A549 (cell line): ENCODE measurements around the gene ZNF710. TPM values are rescaled to one million over a fixed set of nuclear protein-coding genes. Genes with fewer than 3 reads are reported as not detected.
"Not testable (repeated sequence)": the region's sequence is repeated elsewhere in the genome, so short reads cannot be mapped to it uniquely, and the experiment has no call there.

Source experiments
- ATAC-seq, 2 experiments: fragments of 200-7000 bp in 1 of 2; fragments of >200 bp in 1 of 2; cut with Nextera tagmentation in 1 of 2; cut with Tn5 transposase in 1 of 2; 3 replicates each; pipeline versions ENCODE4 v1.8.0 to v1.9.1; 2018 to 2020; ENCODE audit warnings: mild to moderate bottlenecking in 1 of 2, moderate library complexity in 1 of 2
- CTCF ChIA-PET: fragments of 300-600 bp; sonication (Branson Sonifier 250); formaldehyde crosslinking; extraction: SDS; loops from one replicate; lab custom pipeline; 2021; ENCODE audit warnings: antibody characterized with exemption, inconsistent platforms; lab: Yijun Ruan, JAX
- POLR2A ChIA-PET: fragments of 350-600 bp; formaldehyde crosslinking; extraction: SDS; loops from one replicate; lab custom pipeline; 2021; ENCODE audit warnings: antibody characterized with exemption, inconsistent platforms; lab: Yijun Ruan, JAX
- DNase-seq, 2 experiments: peaks; one replicate each; pipeline versions ENCODE4 v3.0.0 to v3.0.0-alpha.2; 2011 to 2016; ENCODE audit warnings: low read depth in 1 of 2, low spot score in 1 of 2
- FAIRE-seq: peaks from 2 replicates; lab custom pipeline; 2011; peaks lifted over from hg19 to GRCh38; lab: Jason Lieb, UNC
- H3K27ac ChIP-seq, 2 experiments: fragments of >200 bp; sonication (Bioruptor Twin); formaldehyde crosslinking; 3 replicates each; pipeline ENCODE4 v1.5.1; 2016 to 2017
- H3K4me1 ChIP-seq: fragments of >200 bp; sonication (Bioruptor Twin); formaldehyde crosslinking; 3 replicates; pipeline ENCODE4 v1.6.1; 2016
- H3K4me2 ChIP-seq: fragments of >200 bp; sonication (Bioruptor Twin); formaldehyde crosslinking; 3 replicates; pipeline ENCODE4 v1.6.1; 2016
- H3K4me3 ChIP-seq: fragments of >200 bp; sonication (Bioruptor Twin); formaldehyde crosslinking; 3 replicates; pipeline ENCODE4 v1.5.1; 2016
- H3K9me3 ChIP-seq: fragments of >200 bp; sonication (Bioruptor Twin); formaldehyde crosslinking; 3 replicates; pipeline ENCODE4 v1.6.1; 2016
- CBX8 ChIP-seq: fragments of 200-600 bp; sonication (generic); IDR thresholded peaks from 2 replicates; pipeline ENCODE4 v1.6.1; 2016
- E2F6 ChIP-seq: IDR thresholded peaks from 2 replicates; pipeline ENCODE4 v1.6.1; 2012; ENCODE audit warnings: low read depth, borderline replicate concordance
- EP300 ChIP-seq, 2 experiments: fragments of >200 bp; sonication (Bioruptor Twin); formaldehyde crosslinking; IDR thresholded peaks; 2 replicates in 1 of 2; 3 replicates in 1 of 2; pipeline ENCODE4 v1.6.1; 2016 to 2017
- FOSB ChIP-seq: fragments of 250-450 bp; sonication (Bioruptor Pico); IDR thresholded peaks from 2 replicates; pipeline ENCODE4 v1.5.0; 2020; ENCODE audit warnings: mild to moderate bottlenecking, moderate library complexity
- FOSL2 ChIP-seq, 2 experiments: fragments of 450-650 bp in 1 of 2; fragments of >200 bp in 1 of 2; sonication (Bioruptor Twin) in 1 of 2; formaldehyde crosslinking; IDR thresholded peaks; 2 replicates each; pipeline versions ENCODE4 v1.5.0 to v1.6.1; 2016 to 2020; ENCODE audit warnings: mild to moderate bottlenecking in 1 of 2, moderate library complexity in 1 of 2
- HEYL ChIP-seq: fragments of 250-450 bp; sonication (Bioruptor Pico); IDR thresholded peaks from 2 replicates; pipeline ENCODE4 v1.8.0; 2021; ENCODE audit warnings: mild to moderate bottlenecking, moderate library complexity
- HOXB5 ChIP-seq: fragments of 250-450 bp; sonication (Bioruptor Pico); IDR thresholded peaks from 2 replicates; pipeline ENCODE4 v1.5.0; 2020; ENCODE audit warnings: mild to moderate bottlenecking, moderate library complexity
- JUN ChIP-seq, 2 experiments: fragments of >200 bp; sonication (Bioruptor Twin); formaldehyde crosslinking; IDR thresholded peaks; 2 replicates in 1 of 2; 3 replicates in 1 of 2; pipeline ENCODE4 v1.6.1; 2016 to 2017
- KDM1A ChIP-seq: fragments of 200-600 bp; sonication (generic); IDR thresholded peaks from 2 replicates; pipeline ENCODE4 v1.6.1; 2016; ENCODE audit warnings: low read depth, mild to moderate bottlenecking
- MYC ChIP-seq: IDR thresholded peaks from 2 replicates; pipeline ENCODE4 v1.6.1; 2012; ENCODE audit warnings: mild to moderate bottlenecking, inconsistent platforms, low read length, improper control_type of control experiment, borderline replicate concordance
- NR3C1 ChIP-seq: fragments of >200 bp; sonication (Bioruptor Twin); formaldehyde crosslinking; IDR thresholded peaks from 3 replicates; pipeline ENCODE4 v1.6.1; 2017
- PHF8 ChIP-seq: fragments of 200-600 bp; sonication (generic); IDR thresholded peaks from 2 replicates; pipeline ENCODE4 v1.6.1; 2016; ENCODE audit warnings: low read depth, mild to moderate bottlenecking, antibody characterized with exemption, moderate library complexity, borderline replicate concordance
- RAD21 ChIP-seq, 2 experiments: fragments of >200 bp in 1 of 2; sonication (Bioruptor Twin) in 1 of 2; formaldehyde crosslinking in 1 of 2; IDR thresholded peaks in 1 of 2; conservative IDR thresholded peaks in 1 of 2; 2 replicates in 1 of 2; 3 replicates in 1 of 2; pipeline ENCODE4 v1.6.1; 2012 to 2018; ENCODE audit warnings: inconsistent platforms in 1 of 2
- RARB ChIP-seq: fragments of 250-450 bp; sonication (Bioruptor Pico); IDR thresholded peaks from 2 replicates; pipeline ENCODE4 v1.8.0; 2021; ENCODE audit warnings: mild to moderate bottlenecking, moderate library complexity
- WGBS: methylation state at CpG from one replicate; pipeline ENCODE4 v1.1.6; 2017; ENCODE audit errors: missing lambda C conversion rate; 5-methylcytosine and 5-hydroxymethylcytosine counted together
- polyA plus RNA-seq, 4 experiments: library from polyadenylated mRNA; depleted of rRNA in 3 of 4; stranded (reverse); fragments of >200 nt; fragmentation: RNase III in 1 of 4; extraction: RNeasy Plus Mini Kit Qiagen cat#74134 plus additional on column Dnase treatment in 1 of 4; gene quantifications; 2 replicates in 3 of 4; 3 replicates in 1 of 4; pipeline ENCODE4 v1.2.3, GENCODE V29; 2011 to 2017
- TF ChIP-seq, protein P1 (sequence below): fragments of 150-350 bp; IDR thresholded peaks from 2 replicates; pipeline ENCODE4 v1.6.1; 2014; ENCODE audit warnings: low read depth, mild to moderate bottlenecking, low read length
- TF ChIP-seq, protein P2 (sequence below): IDR thresholded peaks from 2 replicates; pipeline ENCODE4 v1.6.1; 2012
- TF ChIP-seq, protein P3 (sequence below): fragments of >200 bp; sonication (Bioruptor Twin); formaldehyde crosslinking; IDR thresholded peaks from 3 replicates; pipeline ENCODE4 v1.5.1; 2016
- TF ChIP-seq, protein P4 (sequence below): fragments of >200 bp; sonication (Bioruptor Twin); formaldehyde crosslinking; IDR thresholded peaks from 2 replicates; pipeline ENCODE4 v1.6.1; 2016

Gene ZNF710
- polyA plus RNA-seq, 2 of the 4 experiments (the other 2 are of a cell fraction), result 2.6 to 7.8 TPM

GRCh38 chr15:90104551-90104950 is 103.4 kb downstream of the ZNF710 start (continued):
- TF ChIP-seq E2F6 (no peak), NR3C1 (no peak), HOXB5 (no peak)

GRCh38 chr15:90105521-90105920 is 104.4 kb downstream of the ZNF710 start:
- no peak overlapping the region for H3K4me3 ChIP-seq
- CTCF ChIA-PET, result interaction anchor here (1.0 to 11.7 kb wide), 7 partner anchors 13 to 127 kb away, joined by 3 to 94 read pairs (median 5); no protein-coding TSS in a partner anchor
- 82% methylated on average over 7 of the region's 7 CpGs for WGBS
- peaks cover 23% of the 10 kb centered on the region for H3K4me1 ChIP-seq
- ATAC-seq (no peak), FAIRE-seq (no peak), DNase-seq (no peak)
- no peak overlapping the region for H3K4me2 ChIP-seq
- TF ChIP-seq FOSB (CRISPR knock-in tag) (no peak), NR3C1 (no peak), KDM1A (no peak), PHF8 (no peak), JUN (IDR thresholded peaks at IDR 0.05) (no peak), RARB (no peak), RAD21 (conservative IDR thresholded peaks at IDR 0.05 in 1 of 2, IDR thresholded peaks at IDR 0.05 in 1 of 2) (no peak), HEYL (CRISPR knock-in tag) (no peak), CBX8 (no peak), MYC (no peak), EP300 (IDR thresholded peaks at IDR 0.05) (no peak)
- TF ChIP-seq, protein P1, sequence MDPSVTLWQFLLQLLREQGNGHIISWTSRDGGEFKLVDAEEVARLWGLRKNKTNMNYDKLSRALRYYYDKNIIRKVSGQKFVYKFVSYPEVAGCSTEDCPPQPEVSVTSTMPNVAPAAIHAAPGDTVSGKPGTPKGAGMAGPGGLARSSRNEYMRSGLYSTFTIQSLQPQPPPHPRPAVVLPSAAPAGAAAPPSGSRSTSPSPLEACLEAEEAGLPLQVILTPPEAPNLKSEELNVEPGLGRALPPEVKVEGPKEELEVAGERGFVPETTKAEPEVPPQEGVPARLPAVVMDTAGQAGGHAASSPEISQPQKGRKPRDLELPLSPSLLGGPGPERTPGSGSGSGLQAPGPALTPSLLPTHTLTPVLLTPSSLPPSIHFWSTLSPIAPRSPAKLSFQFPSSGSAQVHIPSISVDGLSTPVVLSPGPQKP, result no peak
- TF ChIP-seq, protein P2, sequence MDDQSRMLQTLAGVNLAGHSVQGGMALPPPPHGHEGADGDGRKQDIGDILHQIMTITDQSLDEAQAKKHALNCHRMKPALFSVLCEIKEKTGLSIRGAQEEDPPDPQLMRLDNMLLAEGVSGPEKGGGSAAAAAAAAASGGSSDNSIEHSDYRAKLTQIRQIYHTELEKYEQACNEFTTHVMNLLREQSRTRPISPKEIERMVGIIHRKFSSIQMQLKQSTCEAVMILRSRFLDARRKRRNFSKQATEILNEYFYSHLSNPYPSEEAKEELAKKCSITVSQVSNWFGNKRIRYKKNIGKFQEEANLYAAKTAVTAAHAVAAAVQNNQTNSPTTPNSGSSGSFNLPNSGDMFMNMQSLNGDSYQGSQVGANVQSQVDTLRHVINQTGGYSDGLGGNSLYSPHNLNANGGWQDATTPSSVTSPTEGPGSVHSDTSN, result no peak
- TF ChIP-seq, protein P3, sequence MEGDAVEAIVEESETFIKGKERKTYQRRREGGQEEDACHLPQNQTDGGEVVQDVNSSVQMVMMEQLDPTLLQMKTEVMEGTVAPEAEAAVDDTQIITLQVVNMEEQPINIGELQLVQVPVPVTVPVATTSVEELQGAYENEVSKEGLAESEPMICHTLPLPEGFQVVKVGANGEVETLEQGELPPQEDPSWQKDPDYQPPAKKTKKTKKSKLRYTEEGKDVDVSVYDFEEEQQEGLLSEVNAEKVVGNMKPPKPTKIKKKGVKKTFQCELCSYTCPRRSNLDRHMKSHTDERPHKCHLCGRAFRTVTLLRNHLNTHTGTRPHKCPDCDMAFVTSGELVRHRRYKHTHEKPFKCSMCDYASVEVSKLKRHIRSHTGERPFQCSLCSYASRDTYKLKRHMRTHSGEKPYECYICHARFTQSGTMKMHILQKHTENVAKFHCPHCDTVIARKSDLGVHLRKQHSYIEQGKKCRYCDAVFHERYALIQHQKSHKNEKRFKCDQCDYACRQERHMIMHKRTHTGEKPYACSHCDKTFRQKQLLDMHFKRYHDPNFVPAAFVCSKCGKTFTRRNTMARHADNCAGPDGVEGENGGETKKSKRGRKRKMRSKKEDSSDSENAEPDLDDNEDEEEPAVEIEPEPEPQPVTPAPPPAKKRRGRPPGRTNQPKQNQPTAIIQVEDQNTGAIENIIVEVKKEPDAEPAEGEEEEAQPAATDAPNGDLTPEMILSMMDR, result no peak
- POLR2A ChIA-PET, result no interaction called here
- no peak overlapping the region for H3K27ac ChIP-seq
- no peaks in the 10 kb centered on the region for H3K9me3 ChIP-seq

GRCh38 chr15:90106522-90107117 is 105.5 kb downstream of the ZNF710 start:
- FAIRE-seq (no peak), ATAC-seq (peak; percentile 59 to 66; a peak in 5 of 6 replicates)
- Histone ChIP-seq H3K4me1 (peaks cover 12% of the 10 kb centered on the region), H3K4me2 (peak overlapping the region; percentile 61), H3K27ac (peak overlapping the region in 1 of 2 experiments; percentile 60; a peak in 3 of 6 replicates), H3K4me3 (no peak overlapping the region)
- TF ChIP-seq, protein P4, sequence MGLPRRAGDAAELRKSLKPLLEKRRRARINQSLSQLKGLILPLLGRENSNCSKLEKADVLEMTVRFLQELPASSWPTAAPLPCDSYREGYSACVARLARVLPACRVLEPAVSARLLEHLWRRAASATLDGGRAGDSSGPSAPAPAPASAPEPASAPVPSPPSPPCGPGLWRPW, result no peak
- TF ChIP-seq FOSL2 (IDR thresholded peaks at IDR 0.05), result no peak
- peak; percentile 43 for TF ChIP-seq FOSL2 (CRISPR knock-in tag; IDR thresholded peaks at IDR 0.05)
- TF ChIP-seq, all 56 proteins: peak for 1
- WGBS, result 44% methylated on average over 7 of the region's 7 CpGs
- ChIA-PET POLR2A (interaction anchor here (0.6 kb wide), 2 partner anchors 95 to 142 kb away, joined by 4 to 7 read pairs; no protein-coding TSS in a partner anchor), CTCF (interaction anchor here (0.5 to 11.7 kb wide), 8 partner anchors 20 to 213 kb away, joined by 3 to 94 read pairs (median 4); no protein-coding TSS in a partner anchor)
- no peaks in the 10 kb centered on the region for H3K9me3 ChIP-seq
- DNase-seq, result peak; percentile 61 to 91

- WGBS, result 91% methylated on average over 5 of the region's 5 CpGs
- H3K4me2 ChIP-seq, POLR2A ChIA-PET, FAIRE-seq, H3K9me3 ChIP-seq, H3K27ac ChIP-seq, H3K4me3 ChIP-seq, DNase-seq, ATAC-seq: not testable (repeated sequence)
- CTCF ChIA-PET, result interaction anchor here (3.6 to 11.7 kb wide), 2 partner anchors 22 to 35 kb away, joined by 13 to 94 read pairs; no protein-coding TSS in a partner anchor
- peaks cover 12% of the 10 kb centered on the region for H3K4me1 ChIP-seq
These were observed 106.9 kb downstream of the ZNF710 start for GRCh38 chr15:90108038-90108437.

DNA sequence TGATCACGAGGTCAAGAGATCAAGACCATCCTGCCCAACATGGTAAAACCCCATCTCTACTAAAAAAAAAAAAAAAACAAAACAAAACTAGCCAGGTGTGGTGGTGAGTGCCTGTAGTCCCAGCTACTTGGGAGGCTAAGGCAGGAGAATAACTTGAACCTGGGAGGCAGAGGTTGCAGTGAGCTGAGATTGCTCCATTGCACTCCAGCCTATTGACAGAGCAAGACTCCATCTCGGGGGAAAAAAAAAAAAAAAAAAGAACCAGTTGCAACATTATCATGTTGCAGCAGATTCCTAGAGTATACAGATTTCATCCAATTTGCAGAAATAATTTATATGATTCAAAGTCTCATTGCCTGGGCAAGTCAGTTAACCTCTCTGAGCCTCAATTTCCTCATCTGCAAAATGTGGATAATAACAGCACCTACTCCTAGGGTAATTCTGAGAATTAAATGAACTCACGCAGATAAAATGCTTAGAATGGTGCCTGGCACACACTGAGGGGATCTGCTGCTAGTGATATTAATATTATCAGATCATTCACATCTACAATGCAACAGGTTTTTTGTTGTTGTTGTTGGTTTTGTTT is 108.1 kb downstream of the ZNF710 start:
- not testable (repeated sequence) for H3K4me3 ChIP-seq, H3K27ac ChIP-seq, ATAC-seq, DNase-seq, H3K4me2 ChIP-seq, FAIRE-seq
- ChIA-PET POLR2A (interaction anchor here (0.7 kb wide), 1 partner anchor 9 kb away, joined by 3 read pairs; no protein-coding TSS in a partner anchor), CTCF (interaction anchor here (0.6 to 11.7 kb wide), 3 partner anchors 23 to 202 kb away, joined by 3 to 94 read pairs (median 4); no protein-coding TSS in a partner anchor)
- Histone ChIP-seq H3K9me3 (peaks cover 13% of the 10 kb centered on the region), H3K4me1 (peaks cover 12% of the 10 kb centered on the region)
- WGBS, result 21% methylated on average over 3 of the region's 3 CpGs
